H1 (cell line): ENCODE data around the gene NLRC5. TPM values are rescaled to one million over a fixed set of nuclear protein-coding genes. Genes with fewer than 3 reads are reported as not detected.
"Not testable (repeated sequence)": the region's sequence is repeated elsewhere in the genome, so short reads cannot be mapped to it uniquely, and the experiment has no call there.

Experiments
- CTCF ChIA-PET: fragments of 300-600 bp; sonication (Branson Sonifier 250); formaldehyde crosslinking; loops from one replicate; lab custom pipeline; 2021; ENCODE audit not compliant: partially characterized antibody; lab: Charles Lee
- POLR2A ChIA-PET: fragments of 300-600 bp; sonication (Branson Sonifier 250); formaldehyde crosslinking; loops from one replicate; lab custom pipeline; 2021; ENCODE audit warnings: inconsistent platforms; ENCODE audit not compliant: partially characterized antibody; lab: Charles Lee
- DNase-seq, 2 experiments: peaks; one replicate each; pipeline versions ENCODE4 v3.0.0 to v3.0.0-alpha.2; 2010 to 2022; ENCODE audit warnings: low spot score in 2 of 2, low read depth in 1 of 2, mixed read lengths in 1 of 2
- FAIRE-seq: peaks from 2 replicates; lab custom pipeline; 2011; peaks lifted over from hg19 to GRCh38; lab: Jason Lieb, UNC
- H2AFZ ChIP-seq: 2 replicates; pipeline ENCODE4 v1.8.1; 2012; ENCODE audit warnings: low read length, inconsistent platforms
- H2AK5ac ChIP-seq: 2 replicates; pipeline ENCODE4 v1.6.1; 2013; ENCODE audit warnings: low read depth, low read length
- H2BK120ac ChIP-seq: replicated peaks from 2 replicates; pipeline ENCODE3; 2013; ENCODE audit warnings: low read depth, low read length, inconsistent platforms
- H2BK12ac ChIP-seq: 2 replicates; pipeline ENCODE4 v1.6.1; 2013; ENCODE audit warnings: low read depth, low read length
- H2BK15ac ChIP-seq: 2 replicates; pipeline ENCODE4 v1.6.1; 2013; ENCODE audit warnings: low read length
- H2BK20ac ChIP-seq: 2 replicates; pipeline ENCODE4 v1.6.1; 2013; ENCODE audit warnings: low read length
- H2BK5ac ChIP-seq: 2 replicates; pipeline ENCODE4 v1.6.1; 2013; ENCODE audit warnings: low read depth, low read length
- H3K14ac ChIP-seq: 2 replicates; pipeline ENCODE4 v1.6.1; 2013; ENCODE audit warnings: inconsistent platforms; ENCODE audit not compliant: insufficient read length
- H3K18ac ChIP-seq: 2 replicates; pipeline ENCODE4 v1.6.1; 2013; ENCODE audit warnings: low read length; ENCODE audit errors: extremely low read depth
- H3K23ac ChIP-seq: 2 replicates; pipeline ENCODE4 v1.6.1; 2013; ENCODE audit warnings: inconsistent platforms; ENCODE audit not compliant: insufficient read length
- H3K23me2 ChIP-seq: 2 replicates; pipeline ENCODE4 v1.6.1; 2013; ENCODE audit warnings: low read depth, low read length
- H3K27ac ChIP-seq: 2 replicates; pipeline ENCODE4 v1.6.1; 2011; ENCODE audit warnings: low read depth, low read length, inconsistent platforms
- H3K27me3 ChIP-seq, 4 experiments: replicated peaks in 1 of 4; 1 replicate in 1 of 4; 2 replicates in 3 of 4; pipeline versions ENCODE4 v1.6.1 to v1.8.1; 2011 to 2013; ENCODE audit warnings: low read length in 3 of 4, mild to moderate bottlenecking in 3 of 4, inconsistent platforms in 2 of 4, mixed read lengths in 2 of 4, moderate library complexity in 1 of 4; ENCODE audit not compliant: control insufficient read depth in 3 of 4, insufficient read depth in 3 of 4; ENCODE audit errors: extremely low read depth in 1 of 4
- H3K36me3 ChIP-seq, 4 experiments: 2 replicates each; pipeline versions ENCODE4 v1.6.1 to v1.8.1; 2011 to 2013; ENCODE audit warnings: mild to moderate bottlenecking in 4 of 4, low read length in 3 of 4, moderate library complexity in 2 of 4, control low read depth in 1 of 4, inconsistent platforms in 1 of 4; ENCODE audit not compliant: insufficient read depth in 4 of 4, control insufficient read depth in 2 of 4
- H3K4ac ChIP-seq: replicated peaks from 2 replicates; pipeline ENCODE3; 2013; ENCODE audit warnings: low read length, low read depth, mixed read lengths, inconsistent platforms; ENCODE audit not compliant: insufficient read length
- H3K4me1 ChIP-seq, 4 experiments: replicated peaks in 1 of 4; 1 replicate in 1 of 4; 2 replicates in 3 of 4; pipeline versions ENCODE4 v1.6.1 to v1.8.1; 2011 to 2013; ENCODE audit warnings: low read length in 3 of 4, inconsistent platforms in 2 of 4, mixed read lengths in 1 of 4; ENCODE audit not compliant: insufficient read depth in 4 of 4, control insufficient read depth in 3 of 4
- H3K4me2 ChIP-seq, 2 experiments: 2 replicates each; pipeline versions ENCODE4 v1.6.1 to v1.8.1; 2011 to 2013; ENCODE audit warnings: low read depth in 2 of 2, low read length in 2 of 2, control low read depth in 1 of 2, inconsistent platforms in 1 of 2, mild to moderate bottlenecking in 1 of 2; ENCODE audit not compliant: insufficient read depth in 1 of 2
- H3K4me3 ChIP-seq, 4 experiments: fragments of 200-600, 300-600 bp in 1 of 4; sonication (generic), shearing (Covaris generic), sonication (Bioruptor Twin) in 1 of 4; 2 replicates each; pipeline versions ENCODE4 v1.5.1 to v1.8.1; 2011 to 2016; ENCODE audit warnings: low read length in 4 of 4, low read depth in 3 of 4, control low read depth in 2 of 4, inconsistent platforms in 2 of 4, mild to moderate bottlenecking in 2 of 4, mixed read lengths in 1 of 4, moderate library complexity in 1 of 4; ENCODE audit not compliant: insufficient read depth in 2 of 4; ENCODE audit errors: extremely low read depth in 1 of 4
- H3K56ac ChIP-seq: replicated peaks from 2 replicates; pipeline ENCODE3; 2013; ENCODE audit warnings: low read depth, mild to moderate bottlenecking, mixed read lengths, low read length, inconsistent platforms; ENCODE audit not compliant: insufficient read length
- H3K79me1 ChIP-seq: 2 replicates; pipeline ENCODE4 v1.6.1; 2013; ENCODE audit warnings: low read depth, low read length, control low read depth
- H3K79me2 ChIP-seq, 2 experiments: 2 replicates each; pipeline versions ENCODE4 v1.6.1 to v1.8.1; 2012 to 2013; ENCODE audit warnings: low read length in 2 of 2, mild to moderate bottlenecking in 2 of 2, inconsistent platforms in 1 of 2; ENCODE audit not compliant: insufficient read depth in 2 of 2, control insufficient read depth in 1 of 2
- H3K9ac ChIP-seq, 4 experiments: replicated peaks in 1 of 4; 1 replicate in 1 of 4; 2 replicates in 3 of 4; pipeline versions ENCODE4 v1.6.1 to v1.8.1; 2011 to 2013; ENCODE audit warnings: low read depth in 3 of 4, low read length in 3 of 4, control low read depth in 2 of 4, mild to moderate bottlenecking in 2 of 4, moderate library complexity in 2 of 4, inconsistent platforms in 1 of 4; ENCODE audit errors: extremely low read depth in 1 of 4
- H3K9me3 ChIP-seq, 2 experiments: 2 replicates each; pipeline versions ENCODE4 v1.6.1 to v1.8.1; 2012 to 2013; ENCODE audit warnings: mild to moderate bottlenecking in 2 of 2, moderate library complexity in 2 of 2, control low read depth in 1 of 2, inconsistent platforms in 1 of 2, low read depth in 1 of 2, low read length in 1 of 2, mixed read lengths in 1 of 2; ENCODE audit not compliant: insufficient read depth in 2 of 2
- H4K20me1 ChIP-seq, 2 experiments: replicated peaks in 1 of 2; 2 replicates each; pipeline versions ENCODE3 to v1.8.1; 2011 to 2013; ENCODE audit warnings: inconsistent platforms in 2 of 2, low read length in 2 of 2, mild to moderate bottlenecking in 1 of 2; ENCODE audit not compliant: insufficient read depth in 2 of 2, control insufficient read depth in 1 of 2
- H4K5ac ChIP-seq: 2 replicates; pipeline ENCODE4 v1.6.1; 2013; ENCODE audit warnings: low read length, low read depth, mixed read lengths, inconsistent platforms; ENCODE audit not compliant: insufficient read length
- H4K8ac ChIP-seq: 2 replicates; pipeline ENCODE4 v1.8.0; 2013; ENCODE audit warnings: mild to moderate bottlenecking, moderate library complexity, low read length, inconsistent platforms; ENCODE audit not compliant: insufficient read depth; ENCODE audit errors: extremely low read depth
- H4K91ac ChIP-seq: replicated peaks from 2 replicates; pipeline ENCODE3; 2013; ENCODE audit warnings: low read length, mixed read lengths, inconsistent platforms; ENCODE audit not compliant: insufficient read length
- WGBS, 2 experiments: shearing (Covaris generic) in 1 of 2; methylation state at CpG; one replicate each; pipeline versions ENCODE4 v1.1.6 to v1.1.7; 2013 to 2015; ENCODE audit warnings: low lambda C conversion rate in 2 of 2, mixed read lengths in 2 of 2, inconsistent platforms in 1 of 2, low coverage in 1 of 2, missing lambda C conversion rate in 1 of 2; ENCODE audit not compliant: insufficient replicate concordance in 2 of 2, insufficient coverage in 1 of 2, insufficient read length in 1 of 2; ENCODE audit errors: extremely low coverage in 1 of 2, missing lambda C conversion rate in 1 of 2; 5-methylcytosine and 5-hydroxymethylcytosine counted together
- polyA plus RNA-seq, 7 experiments: library from polyadenylated mRNA; depleted of rRNA in 3 of 7; stranded (reverse) in 5 of 7; unstranded in 2 of 7; fragments of >200 nt in 5 of 7; fragments of 200-250 nt in 2 of 7; gene quantifications; 1 replicate in 5 of 7; 2 replicates in 1 of 7; 4 replicates in 1 of 7; pipeline versions ENCODE4 v1.2.1 to v1.2.3, GENCODE V29; 2011 to 2013; ENCODE audit warnings: missing spikeins in 2 of 7, mixed read lengths in 2 of 7
- total RNA-seq: library from RNA; stranded (reverse); fragmentation: NEBNext Ultra II Directional; extraction: Animal tissue kit (Norgen Biotek cat#: 25700); gene quantifications from 2 replicates; pipeline ENCODE4 v1.2.1, GENCODE V29; 2021

The NLRC5 gene
- total and polyA plus RNA-seq, 2 of the 8 experiments (the other 6 are each of a cell fraction or from before 2014, with no cell fraction given), result 2.2 to 3.2 TPM

DNA sequence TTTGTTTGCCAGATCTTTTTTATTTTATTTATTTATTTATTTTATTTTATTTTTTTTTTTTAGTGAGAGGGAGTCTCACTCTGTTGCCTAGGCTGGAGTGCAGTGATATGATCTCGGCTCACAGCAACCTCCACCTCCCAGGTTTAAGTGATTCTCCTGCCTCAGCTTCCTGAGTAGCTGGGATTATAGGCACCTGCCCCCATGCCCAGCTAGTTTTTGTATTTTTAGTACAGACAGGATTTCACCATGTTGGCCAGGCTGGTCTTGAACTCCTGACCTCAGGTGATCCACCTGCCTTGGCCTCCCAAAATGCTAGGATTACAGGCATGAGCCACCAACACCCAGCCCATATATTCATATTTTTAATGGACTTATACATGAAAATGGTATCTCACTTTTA, 3.1 kb downstream of the NLRC5 start:
- H2BK5ac ChIP-seq, DNase-seq, H3K9ac ChIP-seq, H2AK5ac ChIP-seq, H3K23ac ChIP-seq, H2BK12ac ChIP-seq, H4K5ac ChIP-seq, H4K8ac ChIP-seq, H2BK20ac ChIP-seq, H3K56ac ChIP-seq, H4K91ac ChIP-seq, H3K36me3 ChIP-seq, H3K4me1 ChIP-seq, H3K23me2 ChIP-seq, H3K4me3 ChIP-seq, CTCF ChIA-PET, H3K79me1 ChIP-seq, H2BK120ac ChIP-seq, H3K27ac ChIP-seq, H2AFZ ChIP-seq, H3K4me2 ChIP-seq, H3K79me2 ChIP-seq, POLR2A ChIA-PET, FAIRE-seq, H2BK15ac ChIP-seq, H3K9me3 ChIP-seq, H3K14ac ChIP-seq, H4K20me1 ChIP-seq, H3K18ac ChIP-seq, H3K4ac ChIP-seq: not testable (repeated sequence)
- 89% methylated on average over 1 of the region's 1 CpG; no CpG with 5 or more reads in 1 of the 2 experiments for WGBS, 2 experiments
- H3K27me3 ChIP-seq, result peaks cover 0 to 33% (median 26%) of the 10 kb centered on the region in 4 experiments; a peak in 6 of 7 replicates
